GM15510 (cell line): ENCODE data around the gene DLK2.

Source experiments
- POLR2A ChIP-seq: IDR thresholded peaks from 3 replicates; pipeline ENCODE4 v1.6.1; 2011; ENCODE audit warnings: borderline replicate concordance; ENCODE audit not compliant: insufficient read length; ENCODE audit errors: extremely low read depth

Gene DLK2

DNA sequence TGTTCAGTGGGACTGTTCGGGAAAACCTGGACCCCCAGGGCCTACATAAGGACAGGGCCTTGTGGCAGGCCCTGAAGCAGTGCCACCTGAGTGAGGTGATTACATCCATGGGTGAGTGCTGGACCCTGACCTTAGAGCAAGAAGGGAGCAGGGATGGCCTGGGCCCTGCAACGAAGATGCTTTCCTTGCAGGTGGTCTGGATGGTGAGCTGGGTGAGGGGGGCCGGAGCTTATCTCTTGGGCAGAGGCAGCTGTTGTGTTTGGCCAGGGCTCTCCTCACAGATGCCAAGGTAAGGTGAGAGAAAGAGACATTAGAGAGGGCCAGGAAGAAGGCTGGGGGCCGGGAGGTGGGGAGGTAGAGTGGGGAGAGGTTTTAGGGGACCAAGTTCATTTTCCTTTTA, 6.4 kb downstream of the DLK2 start:
- no peak for TF ChIP-seq POLR2A

DNA sequence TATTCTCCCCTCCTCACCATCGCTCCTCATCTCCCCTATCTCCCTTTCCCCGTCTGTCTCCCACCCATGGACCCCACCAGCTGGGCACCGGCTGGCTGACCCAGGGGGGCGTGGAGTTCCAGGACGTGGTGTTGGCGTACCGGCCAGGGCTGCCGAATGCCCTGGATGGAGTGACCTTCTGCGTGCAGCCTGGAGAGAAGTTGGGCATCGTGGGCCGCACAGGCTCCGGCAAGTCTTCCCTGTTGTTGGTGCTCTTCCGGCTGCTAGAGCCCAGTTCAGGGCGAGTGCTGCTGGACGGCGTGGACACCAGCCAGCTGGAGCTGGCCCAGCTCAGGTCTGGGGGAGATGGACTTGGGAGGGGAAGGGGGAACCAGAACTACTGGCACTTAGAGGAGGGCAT, 7.7 kb downstream of the DLK2 start:
- no peak for TF ChIP-seq POLR2A

DNA sequence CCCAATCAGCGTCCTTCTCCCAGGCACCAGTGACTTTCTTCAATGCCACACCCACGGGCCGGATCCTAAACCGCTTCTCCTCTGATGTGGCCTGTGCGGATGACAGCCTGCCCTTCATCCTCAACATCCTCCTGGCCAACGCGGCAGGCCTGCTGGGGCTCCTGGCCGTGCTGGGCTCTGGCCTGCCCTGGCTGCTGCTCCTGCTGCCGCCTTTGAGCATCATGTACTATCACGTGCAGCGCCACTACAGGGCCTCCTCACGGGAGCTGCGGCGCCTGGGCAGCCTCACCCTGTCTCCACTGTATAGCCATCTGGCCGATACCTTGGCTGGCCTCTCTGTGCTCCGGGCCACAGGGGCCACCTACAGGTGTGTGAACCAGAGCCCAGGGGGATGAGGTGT, 9.8 kb downstream of the DLK2 start:
- TF ChIP-seq POLR2A = no peak

DNA sequence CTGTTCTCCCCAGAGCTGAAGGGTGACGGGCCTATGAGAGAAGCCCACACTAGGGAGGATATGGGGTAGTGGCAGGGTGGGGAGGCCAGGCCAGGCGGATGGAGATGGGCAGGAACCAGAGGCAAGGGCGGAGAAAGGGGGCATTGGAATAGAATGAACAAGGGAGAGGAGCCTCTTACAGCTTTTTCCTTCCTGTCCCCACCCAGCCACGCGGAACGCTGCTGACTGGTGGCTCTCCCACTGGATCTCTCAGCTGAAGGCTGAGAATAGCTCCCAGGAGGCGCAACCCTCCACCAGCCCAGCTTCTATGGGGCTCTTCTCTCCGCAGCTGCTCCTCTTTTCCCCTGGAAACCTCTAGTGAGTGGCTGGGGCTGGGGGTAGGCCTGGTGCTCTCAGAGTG, 10.8 kb downstream of the DLK2 start:
- TF ChIP-seq POLR2A = no peak

DNA sequence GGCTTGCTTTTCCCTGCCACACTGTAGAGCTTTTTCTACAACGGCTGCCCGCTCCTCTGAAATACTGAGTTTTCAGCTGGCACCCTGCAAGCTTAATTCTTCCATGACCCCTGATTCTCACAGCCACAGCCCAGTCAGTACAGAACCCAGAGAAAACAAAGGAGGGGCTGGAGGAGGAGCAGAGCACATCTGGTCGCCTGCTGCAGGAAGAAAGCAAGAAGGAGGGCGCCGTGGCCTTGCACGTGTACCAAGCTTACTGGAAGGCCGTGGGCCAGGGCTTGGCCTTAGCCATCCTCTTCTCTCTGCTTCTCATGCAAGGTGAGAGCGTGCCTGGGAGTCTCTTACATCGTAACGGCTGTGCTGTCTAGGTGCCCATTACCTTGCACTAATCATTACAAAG, 11.3 kb downstream of the DLK2 start:
- no peak for TF ChIP-seq POLR2A

DNA sequence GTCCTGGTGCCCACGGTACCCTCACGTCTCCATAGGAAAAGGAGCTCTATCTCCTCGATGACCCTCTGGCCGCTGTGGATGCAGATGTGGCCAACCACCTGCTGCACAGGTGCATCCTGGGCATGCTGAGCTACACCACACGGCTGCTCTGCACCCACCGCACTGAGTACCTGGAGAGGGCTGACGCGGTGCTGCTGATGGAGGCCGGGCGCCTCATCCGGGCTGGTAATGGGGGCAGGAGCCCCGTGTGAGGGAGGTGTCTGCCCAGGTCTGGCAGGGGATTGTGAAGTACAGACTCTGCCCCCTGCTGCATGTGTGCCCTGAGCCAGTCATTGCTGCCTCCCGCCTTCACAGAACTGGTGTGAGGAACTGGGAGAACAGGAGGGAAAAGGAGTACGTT, 12.4 kb downstream of the DLK2 start:
- no peak for TF ChIP-seq POLR2A

DNA sequence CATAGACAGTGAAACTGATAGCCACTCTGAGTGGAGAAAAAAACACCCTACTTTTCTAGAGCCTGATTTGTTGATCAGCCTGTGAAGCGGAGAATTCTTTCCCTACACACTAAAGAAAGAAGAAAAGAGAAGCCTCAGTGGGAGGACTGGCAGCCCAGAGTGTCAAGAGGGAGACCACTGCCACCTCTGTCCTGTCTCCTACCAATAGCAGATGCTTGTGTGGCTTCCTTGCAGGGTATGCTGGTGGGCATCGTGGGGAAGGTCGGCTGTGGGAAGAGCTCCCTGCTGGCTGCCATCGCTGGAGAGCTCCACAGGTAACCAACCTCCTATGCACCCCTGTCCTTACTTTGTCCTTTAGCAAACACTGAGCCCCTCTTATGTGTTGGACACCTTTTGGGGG, 17.6 kb downstream of the DLK2 start:
- no peak for TF ChIP-seq POLR2A

DNA sequence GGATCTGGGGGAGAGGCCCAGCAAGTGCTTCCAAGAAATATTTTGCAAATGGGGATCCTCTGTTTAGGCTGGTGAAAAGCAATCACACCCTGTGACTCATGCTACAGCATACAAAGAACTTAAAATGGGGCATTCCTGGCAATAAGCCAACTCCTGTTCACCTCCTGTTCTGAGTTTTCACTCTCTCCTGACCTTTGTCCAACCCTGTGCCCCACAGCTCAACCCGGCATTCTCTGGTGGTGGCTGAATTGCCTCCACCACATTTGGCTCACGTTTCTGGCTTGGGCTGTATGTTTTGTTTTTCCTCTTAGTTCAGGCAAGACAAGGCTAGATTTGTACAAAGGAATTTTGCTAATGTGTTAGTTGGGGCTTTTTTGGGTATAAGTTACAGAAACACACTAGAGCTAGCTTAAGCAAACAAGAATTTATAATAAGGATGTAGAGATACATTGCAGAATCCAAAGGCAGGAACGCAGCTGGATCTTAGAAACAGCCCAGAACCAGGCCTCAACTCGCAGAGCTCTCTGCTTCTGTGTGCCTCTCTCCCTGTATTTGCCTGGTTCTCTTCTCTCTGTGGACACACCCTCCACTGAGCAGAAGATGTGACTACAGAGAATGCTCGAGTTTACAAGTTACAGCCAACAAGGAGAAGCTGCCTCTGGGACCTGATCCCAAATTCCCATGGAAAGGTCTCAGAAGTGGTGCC, 18.6 kb downstream of the DLK2 start:
- TF ChIP-seq POLR2A = no peak

DNA sequence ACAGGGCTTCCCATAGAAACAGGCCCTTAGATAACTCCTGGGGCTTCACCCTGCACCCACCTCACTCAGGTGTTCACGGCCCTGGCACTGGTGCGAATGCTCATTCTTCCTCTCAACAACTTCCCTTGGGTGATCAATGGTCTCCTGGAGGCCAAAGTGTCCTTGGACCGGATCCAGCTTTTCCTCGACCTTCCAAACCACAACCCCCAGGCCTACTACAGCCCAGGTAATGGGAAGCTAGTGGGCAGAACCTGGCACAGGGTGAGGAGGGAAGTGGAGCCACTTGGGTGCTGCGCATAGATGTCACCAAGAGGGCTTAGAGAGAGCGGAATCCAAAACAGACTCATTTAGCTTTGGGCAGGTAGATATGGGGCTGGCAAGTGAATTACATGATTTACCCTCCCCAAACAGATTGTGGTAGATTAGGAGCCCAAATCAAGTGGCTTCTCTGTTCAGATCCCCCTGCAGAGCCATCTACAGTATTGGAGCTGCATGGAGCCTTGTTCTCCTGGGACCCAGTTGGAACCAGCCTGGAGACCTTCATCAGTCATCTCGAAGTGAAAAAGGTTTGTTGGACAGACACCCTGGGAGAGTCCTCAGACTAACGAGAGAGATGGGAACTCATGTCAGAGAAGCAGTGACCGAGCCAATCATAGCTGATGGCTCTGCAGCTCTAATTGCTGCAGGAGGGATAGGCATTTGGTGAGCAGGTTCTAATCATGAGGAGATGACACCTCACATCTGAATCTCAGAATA, 19.5 kb downstream of the DLK2 start:
- no peak for TF ChIP-seq POLR2A

DNA sequence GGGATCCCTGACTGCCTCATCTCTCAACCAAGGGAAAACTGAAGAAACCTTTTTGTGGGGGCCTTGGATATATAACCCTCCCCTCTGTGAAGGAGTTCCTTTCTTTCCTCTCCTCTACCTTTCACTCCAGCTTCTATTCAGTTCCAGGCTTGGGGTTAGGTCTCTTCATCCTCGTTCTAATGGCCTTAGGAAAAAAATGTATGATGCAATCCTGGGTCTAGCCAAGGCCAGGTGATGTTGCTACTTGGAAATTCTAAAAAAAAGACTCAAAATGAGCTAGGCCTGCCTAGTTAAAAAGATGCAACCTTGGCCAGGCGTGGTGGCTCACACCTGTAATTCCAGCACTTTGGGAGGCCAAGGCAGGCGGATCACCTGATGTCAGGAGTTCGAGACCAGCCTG, 20.4 kb downstream of the DLK2 start:
- no peak for TF ChIP-seq POLR2A

DNA sequence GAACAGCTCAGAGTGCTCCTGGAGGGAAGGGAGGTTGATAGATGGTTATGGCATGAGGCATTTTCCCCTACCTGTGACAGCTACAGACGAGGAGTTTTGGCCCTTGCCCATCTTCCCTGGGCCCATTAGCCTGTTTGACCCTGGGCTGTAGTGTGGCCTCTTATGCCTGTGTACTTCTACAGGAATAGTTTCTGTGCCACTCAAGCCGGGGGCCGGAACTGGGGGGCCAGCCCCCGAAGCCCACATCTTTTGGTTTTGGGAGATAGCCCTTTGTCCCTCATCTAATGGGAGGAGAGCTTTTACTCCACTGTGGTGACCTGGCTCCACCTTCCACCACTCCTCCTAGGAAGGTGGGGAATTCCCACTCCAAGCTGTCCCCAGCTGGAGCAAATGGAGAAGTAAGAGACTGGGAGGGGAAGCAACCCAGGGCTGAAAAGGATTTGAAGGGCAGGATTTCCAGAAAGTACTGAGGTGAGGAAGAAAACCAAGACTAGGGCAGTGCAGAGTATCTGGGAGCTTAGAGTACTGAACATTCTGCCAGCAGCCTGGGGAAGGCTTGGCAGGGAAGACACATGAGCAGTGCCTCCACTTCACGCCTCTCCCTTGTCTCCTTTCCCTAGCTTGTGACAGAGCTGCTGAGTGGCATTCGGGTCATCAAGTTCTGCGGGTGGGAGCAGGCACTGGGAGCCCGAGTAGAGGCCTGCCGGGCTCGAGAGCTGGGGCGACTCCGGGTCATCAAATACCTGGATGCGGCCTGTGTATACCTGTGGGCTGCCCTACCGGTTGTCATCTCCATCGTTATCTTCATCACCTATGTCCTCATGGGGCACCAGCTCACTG, 21.1 kb downstream of the DLK2 start:
- TF ChIP-seq POLR2A = no peak

DNA sequence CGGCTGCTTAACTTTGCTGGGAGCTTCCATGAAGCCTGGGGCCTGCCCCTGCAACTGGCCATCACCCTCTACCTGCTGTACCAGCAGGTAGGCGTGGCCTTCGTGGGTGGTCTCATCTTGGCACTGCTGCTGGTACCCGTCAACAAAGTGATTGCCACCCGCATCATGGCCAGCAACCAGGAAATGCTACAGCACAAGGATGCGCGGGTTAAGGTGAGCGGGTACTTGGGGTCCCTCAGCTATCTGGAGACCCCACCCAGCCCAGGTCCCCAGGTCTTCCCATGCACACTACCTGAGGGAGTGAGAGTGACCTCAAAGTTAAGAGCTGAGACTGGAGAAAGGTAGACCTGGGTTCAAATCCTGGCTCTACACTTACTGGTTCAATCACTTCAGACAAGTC, 22.2 kb downstream of the DLK2 start:
- TF ChIP-seq POLR2A = no peak

DNA sequence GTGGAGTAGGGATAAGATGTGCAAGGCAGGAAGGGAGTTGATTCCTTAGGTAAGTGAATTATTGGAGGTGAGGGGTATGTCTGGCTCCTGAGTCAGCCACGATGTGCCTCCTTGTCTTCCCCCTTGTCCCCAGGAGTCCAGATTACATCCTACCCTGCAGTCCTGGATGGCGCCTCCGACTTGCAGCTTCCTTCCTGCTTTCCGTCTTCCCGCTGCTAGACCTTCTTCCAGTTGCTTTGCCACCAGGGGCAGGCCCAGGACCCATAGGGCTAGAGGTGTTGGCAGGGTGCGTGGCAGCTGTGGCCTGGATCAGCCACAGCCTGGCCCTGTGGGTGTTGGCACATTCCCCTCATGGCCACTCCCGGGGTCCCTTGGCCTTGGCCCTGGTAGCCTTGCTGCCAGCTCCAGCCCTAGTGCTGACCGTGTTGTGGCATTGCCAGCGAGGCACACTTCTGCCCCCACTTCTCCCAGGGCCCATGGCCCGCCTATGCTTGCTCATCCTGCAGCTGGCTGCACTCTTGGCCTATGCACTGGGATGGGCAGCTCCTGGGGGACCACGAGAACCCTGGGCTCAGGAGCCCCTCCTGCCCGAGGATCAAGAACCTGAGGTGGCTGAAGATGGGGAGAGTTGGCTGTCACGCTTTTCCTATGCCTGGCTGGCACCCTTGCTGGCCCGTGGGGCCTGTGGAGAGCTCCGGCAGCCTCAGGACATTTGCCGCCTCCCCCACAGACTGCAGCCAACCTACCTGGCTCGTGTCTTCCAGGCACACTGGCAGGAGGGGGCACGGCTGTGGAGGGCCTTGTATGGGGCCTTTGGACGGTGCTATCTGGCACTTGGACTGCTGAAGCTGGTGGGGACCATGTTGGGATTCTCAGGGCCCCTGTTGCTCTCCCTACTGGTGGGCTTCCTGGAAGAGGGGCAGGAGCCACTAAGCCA, 23.1 kb downstream of the DLK2 start:
- no peak for TF ChIP-seq POLR2A

DNA sequence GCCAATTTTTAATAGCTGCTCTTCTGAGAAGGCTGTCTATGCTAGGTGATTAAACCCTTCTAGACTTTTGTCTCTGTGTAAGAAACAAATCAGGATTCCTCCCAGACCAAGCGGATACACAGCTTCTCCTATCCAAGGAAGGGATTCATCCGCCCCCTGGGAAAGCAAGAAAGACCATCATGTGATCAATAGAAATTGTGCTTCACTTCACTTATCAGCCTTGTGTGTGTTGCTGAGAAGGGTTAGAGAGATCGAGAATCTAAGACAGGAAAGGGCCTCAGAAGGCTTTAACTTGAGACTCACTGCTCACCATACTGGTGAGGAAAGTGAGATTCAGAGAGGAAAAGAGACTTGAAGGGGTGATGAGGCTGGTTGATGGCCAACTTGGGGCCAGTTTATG, 26.5 kb downstream of the DLK2 start:
- TF ChIP-seq POLR2A = no peak

DNA sequence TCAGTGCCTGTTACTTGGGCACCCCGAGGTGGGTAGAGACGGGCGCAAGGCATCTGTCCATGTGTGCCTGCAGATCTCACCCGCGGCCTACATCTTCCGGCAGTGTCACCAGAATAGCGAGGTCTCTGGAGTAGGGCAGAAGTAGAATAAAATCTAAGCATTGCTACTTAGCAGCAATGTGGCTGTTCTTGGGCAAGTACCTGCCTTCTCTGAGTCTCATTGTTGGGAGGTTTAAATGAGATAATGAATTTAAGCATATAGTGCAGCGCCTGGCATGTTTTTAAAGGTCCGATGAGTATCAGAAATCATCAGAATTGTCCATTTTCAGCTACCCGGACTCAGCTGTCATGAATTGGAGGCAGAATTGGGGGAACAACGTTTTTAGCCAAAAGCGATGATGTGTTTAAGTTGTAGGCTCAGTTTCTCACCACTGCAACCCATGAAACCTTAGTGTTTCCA, 27.2 kb downstream of the DLK2 start:
- TF ChIP-seq POLR2A = no peak

DNA sequence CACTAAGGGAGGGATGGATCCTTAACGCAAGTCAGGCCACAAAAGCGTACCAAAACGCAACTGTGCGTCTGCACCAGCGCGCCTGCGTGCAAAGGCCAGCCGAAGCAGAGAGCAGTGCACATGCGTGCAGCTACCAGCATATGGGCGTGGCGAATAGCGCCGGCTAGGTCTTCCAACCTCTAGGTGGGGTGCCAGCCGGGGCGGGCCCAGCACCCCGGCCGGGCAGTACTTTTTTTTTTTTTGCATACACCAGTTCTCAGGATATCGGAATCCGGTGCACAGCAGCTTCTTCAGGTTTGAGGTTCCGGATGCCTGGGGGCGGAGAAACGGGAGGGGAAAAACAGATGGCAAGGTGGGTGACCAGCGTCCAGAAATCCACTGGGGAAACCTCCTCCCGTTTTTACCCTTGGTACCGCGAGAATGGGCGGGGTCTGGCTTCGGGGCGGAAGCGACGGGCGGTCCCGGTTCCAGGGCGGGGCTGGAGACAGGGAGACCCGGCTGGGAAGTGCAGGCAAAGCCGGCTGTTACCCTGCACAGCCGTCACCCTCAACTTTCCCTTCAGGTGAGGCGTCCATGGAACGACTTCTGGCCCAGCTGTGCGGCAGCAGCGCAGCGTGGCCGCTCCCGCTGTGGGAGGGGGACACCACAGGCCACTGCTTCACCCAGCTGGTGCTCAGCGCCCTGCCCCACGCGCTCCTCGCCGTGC, 27.8 kb downstream of the DLK2 start, which contains the start of gene ABCC10:
TSS of gene ABCC10 (plus strand) at position 136 of the 706 bp plus-strand sequence. CDS start at position 574, 438 bp downstream.
- peak; percentile 70 for TF ChIP-seq POLR2A
